Neural progenitor cell (in vitro differentiated cells): ENCODE measurements around the gene CROCC2. TPM values are rescaled to one million over a fixed set of nuclear protein-coding genes. Genes with fewer than 3 reads are reported as not detected.

Source experiments
- DNase-seq: peaks from one replicate; pipeline ENCODE4 v3.0.0-alpha.2; 2016; ENCODE audit warnings: low spot score
- H2AFZ ChIP-seq: fragments of 200-600 bp; sonication (generic); replicated peaks from 2 replicates; pipeline ENCODE4 v1.6.1; 2016; ENCODE audit warnings: antibody characterized with exemption
- H3F3A ChIP-seq: fragments of 200-600 bp; sonication (generic); 2 replicates; pipeline ENCODE4 v1.6.1; 2016; ENCODE audit warnings: antibody characterized with exemption, low read depth
- H3K27ac ChIP-seq: fragments of 200-600 bp; sonication (generic); 2 replicates; pipeline ENCODE4 v1.5.1; 2016; ENCODE audit warnings: mild to moderate bottlenecking
- H3K27me3 ChIP-seq: fragments of 200-600 bp; sonication (generic); 2 replicates; pipeline ENCODE4 v1.6.1; 2016; ENCODE audit warnings: mild to moderate bottlenecking, moderate library complexity
- H3K36me3 ChIP-seq: fragments of 200-600 bp; sonication (generic); 2 replicates; pipeline ENCODE4 v1.5.1; 2016
- H3K4me1 ChIP-seq: fragments of 200-600 bp; sonication (generic); 2 replicates; pipeline ENCODE4 v1.6.1; 2016; ENCODE audit warnings: mixed run types
- H3K4me2 ChIP-seq: fragments of 200-600 bp; sonication (generic); 2 replicates; pipeline ENCODE4 v1.6.1; 2016
- H3K4me3 ChIP-seq: fragments of 200-600 bp; sonication (generic); 2 replicates; pipeline ENCODE4 v1.5.1; 2016
- H3K79me2 ChIP-seq: fragments of 200-600 bp; sonication (generic); 2 replicates; pipeline ENCODE4 v1.6.1; 2016; ENCODE audit warnings: low read depth
- H3K9ac ChIP-seq: fragments of 200-600 bp; sonication (generic); 2 replicates; pipeline ENCODE4 v1.6.1; 2016
- H3K9me3 ChIP-seq: fragments of 200-600 bp; sonication (generic); 2 replicates; pipeline ENCODE4 v1.5.1; 2016; ENCODE audit warnings: low read depth
- H4K20me1 ChIP-seq: fragments of 200-600 bp; sonication (generic); 2 replicates; pipeline ENCODE4 v1.6.1; 2016; ENCODE audit warnings: low read depth
- H3K27ac Mint-ChIP-seq: 3 replicates; pipeline ENCODE4 v1.8.0; 2021; ENCODE audit warnings: mixed read lengths
- H3K27me3 Mint-ChIP-seq: 2 replicates; pipeline ENCODE4 v1.8.0; 2022; ENCODE audit warnings: low read depth, mild to moderate bottlenecking, inconsistent platforms, moderate library complexity, mixed read lengths; ENCODE audit not compliant: insufficient read depth
- H3K36me3 Mint-ChIP-seq: 3 replicates; pipeline ENCODE4 v1.8.0; 2021; ENCODE audit warnings: mixed read lengths
- H3K4me1 Mint-ChIP-seq: 3 replicates; pipeline ENCODE4 v1.8.0; 2021; ENCODE audit warnings: mixed read lengths
- H3K4me3 Mint-ChIP-seq: 3 replicates; pipeline ENCODE4 v1.8.0; 2021; ENCODE audit warnings: mild to moderate bottlenecking, moderate library complexity, mixed read lengths
- H3K9me3 Mint-ChIP-seq: 3 replicates; pipeline ENCODE4 v1.8.0; 2020; ENCODE audit warnings: mixed read lengths
- CTCF ChIP-seq: fragments of 200-600 bp; sonication (generic); IDR thresholded peaks from 2 replicates; pipeline ENCODE4 v1.5.1; 2017; ENCODE audit warnings: antibody characterized with exemption, mild to moderate bottlenecking
- EZH2 ChIP-seq: fragments of 200-600 bp; sonication (generic); IDR thresholded peaks from 2 replicates; pipeline ENCODE4 v1.6.1; 2017; ENCODE audit warnings: antibody characterized with exemption, mild to moderate bottlenecking, moderate library complexity
- EZH2phosphoT487 ChIP-seq: fragments of 200-600 bp; sonication (generic); IDR thresholded peaks from 2 replicates; pipeline ENCODE4 v1.6.1; 2017; ENCODE audit warnings: antibody characterized with exemption
- total RNA-seq: library from RNA; depleted of rRNA; stranded (reverse); fragments of >200 nt; gene quantifications from 2 replicates; pipeline ENCODE4 v1.2.3, GENCODE V29; 2015; ENCODE audit warnings: low replicate concordance

Gene CROCC2
- total RNA-seq, 1 donor from 2014 or later: not detected

GRCh38 chr2:241015439-241015838 is 109.3 kb downstream of the CROCC2 start:
- Histone ChIP-seq H3K79me2 (no peaks in the 10 kb centered on the region), H3K9ac (no peak overlapping the region), H3K27me3 (no peaks in the 10 kb centered on the region), H3K9me3 (no peaks in the 10 kb centered on the region), H3F3A (no peaks in the 10 kb centered on the region), H3K27ac (no peak overlapping the region), H2AFZ (no peak overlapping the region), H3K36me3 (no peaks in the 10 kb centered on the region), H3K4me3 (no peak overlapping the region), H3K4me1 (no peaks in the 10 kb centered on the region), H4K20me1 (no peaks in the 10 kb centered on the region), H3K4me2 (no peak overlapping the region)
- DNase-seq: no peak
- H3K27ac Mint-ChIP-seq: no peak overlapping the region
- H3K4me3 Mint-ChIP-seq: no peak overlapping the region
- no peaks in the 10 kb centered on the region for H3K4me1 Mint-ChIP-seq
- peaks cover 11% of the 10 kb centered on the region for H3K27me3 Mint-ChIP-seq
- no peak for TF ChIP-seq EZH2
- TF ChIP-seq CTCF: no peak
- TF ChIP-seq EZH2phosphoT487: no peak
- peaks cover 2% of the 10 kb centered on the region for H3K9me3 Mint-ChIP-seq
- no peaks in the 10 kb centered on the region for H3K36me3 Mint-ChIP-seq

- no peaks in the 10 kb centered on the region for H3K36me3 Mint-ChIP-seq
- Histone ChIP-seq H3K27ac (no peak overlapping the region), H3K9ac (no peak overlapping the region), H2AFZ (no peak overlapping the region), H3K36me3 (no peaks in the 10 kb centered on the region), H3F3A (no peaks in the 10 kb centered on the region), H3K79me2 (no peaks in the 10 kb centered on the region), H3K4me1 (no peaks in the 10 kb centered on the region), H4K20me1 (no peaks in the 10 kb centered on the region), H3K27me3 (no peaks in the 10 kb centered on the region), H3K4me3 (no peak overlapping the region), H3K9me3 (peaks cover 7% of the 10 kb centered on the region), H3K4me2 (no peak overlapping the region)
- no peak for DNase-seq
- no peak overlapping the region for H3K27ac Mint-ChIP-seq
- H3K9me3 Mint-ChIP-seq: peaks cover 7% of the 10 kb centered on the region
- peaks cover 12% of the 10 kb centered on the region for H3K27me3 Mint-ChIP-seq
- no peak for TF ChIP-seq EZH2
- TF ChIP-seq EZH2phosphoT487: no peak
- no peak for TF ChIP-seq CTCF
- no peaks in the 10 kb centered on the region for H3K4me1 Mint-ChIP-seq
- no peak overlapping the region for H3K4me3 Mint-ChIP-seq
Measured at GRCh38 chr2:241017228-241017940, 111.2 kb downstream of the CROCC2 start.

GRCh38 chr2:241018051-241018891 is 112.1 kb downstream of the CROCC2 start:
- no peak overlapping the region for H2AFZ ChIP-seq
- H3K4me3 Mint-ChIP-seq: no peak overlapping the region
- no peaks in the 10 kb centered on the region for H3K36me3 ChIP-seq
- TF ChIP-seq EZH2phosphoT487 (no peak), EZH2 (no peak), CTCF (no peak)
- no peaks in the 10 kb centered on the region for H3K4me1 ChIP-seq
- H3K4me3 ChIP-seq: no peak overlapping the region
- H4K20me1 ChIP-seq: no peaks in the 10 kb centered on the region
- peaks cover 15% of the 10 kb centered on the region for H3K27me3 Mint-ChIP-seq
- H3F3A ChIP-seq: no peaks in the 10 kb centered on the region
- H3K27ac ChIP-seq: no peak overlapping the region
- H3K27me3 ChIP-seq: no peaks in the 10 kb centered on the region
- H3K27ac Mint-ChIP-seq: no peak overlapping the region
- H3K36me3 Mint-ChIP-seq: no peaks in the 10 kb centered on the region
- H3K4me1 Mint-ChIP-seq: no peaks in the 10 kb centered on the region
- no peak overlapping the region for H3K4me2 ChIP-seq
- peaks cover 13% of the 10 kb centered on the region for H3K9me3 Mint-ChIP-seq
- no peaks in the 10 kb centered on the region for H3K79me2 ChIP-seq
- no peak overlapping the region for H3K9ac ChIP-seq
- peaks cover 11% of the 10 kb centered on the region for H3K9me3 ChIP-seq
- DNase-seq: no peak
